ENCODE data around the gene SLC40A1.

- no peak for TF ChIP-seq POLR2AphosphoS5 (IDR thresholded peaks at IDR 0.05)
- TF ChIP-seq CTCF (IDR thresholded peaks at IDR 0.05): no peak
- no peak for TF ChIP-seq POLR2A (IDR thresholded peaks at IDR 0.05)
- no peak for TF ChIP-seq EP300 (IDR thresholded peaks at IDR 0.05)
These were observed 19.1 kb downstream of the SLC40A1 start for GRCh38 chr2:189561371-189562038.
